ENCODE measurements around the gene PEPD.

The PEPD gene

GRCh38 chr19:33379151-33379829, 142.3 kb downstream of the PEPD start:
- no peak for TF ChIP-seq POLR2AphosphoS5 (IDR thresholded peaks at IDR 0.05; ENCODE audit: low read depth, low read length)
- TF ChIP-seq SIN3A (IDR thresholded peaks at IDR 0.05; ENCODE audit: borderline replicate concordance, insufficient read depth, low read length), result no peak
- no peak for TF ChIP-seq REST (IDR thresholded peaks at IDR 0.05; ENCODE audit: insufficient read depth in 1 of 2, low read depth in 2 of 2, low read length in 2 of 2)
- TF ChIP-seq FOXP2 (optimal IDR thresholded peaks at IDR 0.05; ENCODE audit: borderline replicate concordance, extremely low read depth, extremely low read length, insufficient read depth), result no peak
- no peak for TF ChIP-seq TAF1 (IDR thresholded peaks at IDR 0.05; ENCODE audit: borderline replicate concordance, insufficient read depth, low read length)

GRCh38 chr19:33377586-33378475, 143.8 kb downstream of the PEPD start:
- TF ChIP-seq TAF1 (IDR thresholded peaks at IDR 0.05; ENCODE audit: borderline replicate concordance, insufficient read depth, low read length) (no peak), POLR2AphosphoS5 (IDR thresholded peaks at IDR 0.05; ENCODE audit: low read depth, low read length) (no peak), FOXP2 (optimal IDR thresholded peaks at IDR 0.05; ENCODE audit: borderline replicate concordance, extremely low read depth, extremely low read length, insufficient read depth) (no peak), REST (IDR thresholded peaks at IDR 0.05; ENCODE audit: insufficient read depth in 1 of 2, low read depth in 2 of 2, low read length in 2 of 2) (no peak), SIN3A (IDR thresholded peaks at IDR 0.05; ENCODE audit: borderline replicate concordance, insufficient read depth, low read length) (no peak)

GRCh38 chr19:33376941-33377557, 144.5 kb downstream of the PEPD start:
- TF ChIP-seq TAF1 (IDR thresholded peaks at IDR 0.05; ENCODE audit: borderline replicate concordance, insufficient read depth, low read length) (no peak), FOXP2 (optimal IDR thresholded peaks at IDR 0.05; ENCODE audit: borderline replicate concordance, extremely low read depth, extremely low read length, insufficient read depth) (no peak), REST (IDR thresholded peaks at IDR 0.05; ENCODE audit: insufficient read depth in 1 of 2, low read depth in 2 of 2, low read length in 2 of 2) (no peak), SIN3A (IDR thresholded peaks at IDR 0.05; ENCODE audit: borderline replicate concordance, insufficient read depth, low read length) (no peak)

- TF ChIP-seq POLR2AphosphoS5 (IDR thresholded peaks at IDR 0.05; ENCODE audit: low read depth, low read length) (peak; percentile 28; the same call in 1 of the 2 replicates), FOXP2 (optimal IDR thresholded peaks at IDR 0.05; ENCODE audit: borderline replicate concordance, extremely low read depth, extremely low read length, insufficient read depth) (no peak)
Observed at GRCh38 chr19:33376423-33376822, 145.2 kb downstream of the PEPD start.

- TF ChIP-seq SIN3A (IDR thresholded peaks at IDR 0.05; ENCODE audit: borderline replicate concordance, insufficient read depth, low read length) (no peak), REST (IDR thresholded peaks at IDR 0.05; ENCODE audit: insufficient read depth in 1 of 2, low read depth in 2 of 2, low read length in 2 of 2) (no peak), TAF1 (IDR thresholded peaks at IDR 0.05; ENCODE audit: borderline replicate concordance, insufficient read depth, low read length) (no peak)
Observed at GRCh38 chr19:33375837-33376159, 145.8 kb downstream of the PEPD start.

Data from PFSK-1 (cell line).